Endodermal cell (in vitro differentiated cells): ENCODE data around the gene PLAAT3. TPM values are rescaled to one million over a fixed set of nuclear protein-coding genes. Genes with fewer than 3 reads are reported as not detected.
A peak's percentile ranks its signal among the peaks of the same experiment; 100 is the strongest.

ENCODE experiments used
- DNase-seq: peaks from one replicate; pipeline ENCODE4 v3.0.0-alpha.2; 2017
- H3K27ac ChIP-seq: 2 replicates; pipeline ENCODE4 v1.5.1; 2013; ENCODE audit warnings: mild to moderate bottlenecking, low read depth, low read length, moderate library complexity
- H3K27me3 ChIP-seq: 2 replicates; pipeline ENCODE4 v1.6.1; 2013; ENCODE audit warnings: mild to moderate bottlenecking, low read length, moderate library complexity; ENCODE audit not compliant: insufficient read depth, control insufficient read depth, poor library complexity, severe bottlenecking
- H3K36me3 ChIP-seq: 2 replicates; pipeline ENCODE4 v1.7.0; 2013; ENCODE audit warnings: mild to moderate bottlenecking, low read length, moderate library complexity; ENCODE audit not compliant: control insufficient read depth, insufficient read depth
- H3K4me1 ChIP-seq: one replicate; pipeline ENCODE4 v1.7.0; 2013; ENCODE audit warnings: low read length; ENCODE audit not compliant: control insufficient read depth, insufficient read depth
- H3K4me3 ChIP-seq: 2 replicates; pipeline ENCODE4 v1.5.1; 2013; ENCODE audit warnings: mild to moderate bottlenecking, low read length, moderate library complexity
- H3K9ac ChIP-seq: 2 replicates; pipeline ENCODE4 v1.6.1; 2013; ENCODE audit warnings: mild to moderate bottlenecking, low read length, moderate library complexity; ENCODE audit not compliant: poor library complexity, severe bottlenecking; ENCODE audit errors: extremely low read depth
- H3K9me3 ChIP-seq: 2 replicates; pipeline ENCODE4 v1.6.1; 2013; ENCODE audit warnings: mild to moderate bottlenecking, low read length, moderate library complexity; ENCODE audit not compliant: control insufficient read depth
- H3K27ac Mint-ChIP-seq: 2 replicates; pipeline ENCODE4 v1.8.0; 2020; ENCODE audit warnings: mixed read lengths
- H3K27me3 Mint-ChIP-seq: 2 replicates; pipeline ENCODE4 v1.8.0; 2021; ENCODE audit warnings: mild to moderate bottlenecking, mixed read lengths; ENCODE audit not compliant: insufficient read depth
- H3K36me3 Mint-ChIP-seq: 2 replicates; pipeline ENCODE4 v1.8.0; 2020; ENCODE audit warnings: low read depth, mixed read lengths
- H3K4me1 Mint-ChIP-seq: 2 replicates; pipeline ENCODE4 v1.8.0; 2020; ENCODE audit warnings: mixed read lengths
- H3K4me3 Mint-ChIP-seq: 2 replicates; pipeline ENCODE4 v1.8.0; 2020; ENCODE audit warnings: mild to moderate bottlenecking, moderate library complexity, mixed read lengths
- H3K9me3 Mint-ChIP-seq: 2 replicates; pipeline ENCODE4 v1.8.0; 2020; ENCODE audit warnings: mild to moderate bottlenecking, mixed read lengths
- CTCF ChIP-seq: fragments of 200-600 bp; sonication (generic); conservative IDR thresholded peaks from 2 replicates; pipeline ENCODE4 v1.5.0; 2021; ENCODE audit warnings: antibody characterized with exemption, mild to moderate bottlenecking
- WGBS, 2 experiments: methylation state at CpG; one replicate each; pipeline versions ENCODE4 v1.1.5 to v1.1.7; 2013; ENCODE audit warnings: missing lambda C conversion rate in 2 of 2, mixed read lengths in 1 of 2; ENCODE audit not compliant: insufficient coverage in 1 of 2, insufficient read length in 1 of 2; 5-methylcytosine and 5-hydroxymethylcytosine counted together
- total RNA-seq, 2 donors: library from RNA; stranded (reverse); fragmentation: NEBNext Ultra II Directional in 1 of 2; extraction: Animal tissue kit (Norgen Biotek cat#: 25700) in 1 of 2; gene quantifications; 2 replicates in 1 of 2; 3 replicates in 1 of 2; pipeline ENCODE4 v1.2.1, GENCODE V29; 2021

The PLAAT3 gene
- total RNA-seq, 2 donors from 2014 or later = 33.5 to 45.9 TPM

DNA sequence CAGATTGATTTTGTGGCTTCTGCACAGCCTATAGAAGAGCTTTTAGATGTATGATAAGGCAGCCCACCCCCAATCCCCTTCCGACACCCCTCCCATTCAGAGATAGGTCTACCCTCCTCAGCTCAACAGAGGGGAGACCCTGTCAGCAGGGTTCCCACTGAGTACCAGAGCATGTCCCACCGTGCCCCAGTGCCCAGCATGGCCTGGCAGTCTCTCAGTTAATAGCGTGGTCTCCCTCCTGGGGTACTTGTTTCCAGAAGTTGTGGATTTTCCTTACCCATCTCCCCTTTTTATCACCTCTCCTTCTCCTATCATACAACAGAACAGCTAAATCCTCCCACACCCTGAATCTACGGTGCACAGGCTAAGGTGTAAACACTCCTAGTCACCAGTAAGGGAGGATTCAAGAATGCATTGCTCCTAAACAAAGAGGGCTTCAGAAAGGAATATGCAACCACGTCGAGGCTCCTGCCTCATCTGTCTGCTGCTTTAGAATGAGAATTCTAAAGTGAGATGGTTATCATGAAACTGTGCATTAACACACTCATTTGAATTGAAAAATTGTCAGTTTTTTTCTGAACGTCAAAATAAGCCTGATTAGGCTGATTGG is 57.7 kb downstream of the PLAAT3 start:
- no peaks in the 10 kb centered on the region for H3K27me3 ChIP-seq
- no peaks in the 10 kb centered on the region for H3K27me3 Mint-ChIP-seq
- H3K27ac ChIP-seq = no peak overlapping the region
- H3K36me3 ChIP-seq = no peaks in the 10 kb centered on the region
- no peak for DNase-seq
- H3K9ac ChIP-seq = no peak overlapping the region
- H3K4me3 ChIP-seq = no peak overlapping the region
- WGBS, 2 experiments = 69 to 81% methylated on average over 6 to 7 of the region's 7 CpGs
- peaks cover 22% of the 10 kb centered on the region for H3K4me1 Mint-ChIP-seq
- no peaks in the 10 kb centered on the region for H3K4me1 ChIP-seq
- no peaks in the 10 kb centered on the region for H3K36me3 Mint-ChIP-seq
- TF ChIP-seq CTCF = no peak
- H3K9me3 Mint-ChIP-seq = no peaks in the 10 kb centered on the region
- H3K9me3 ChIP-seq = no peaks in the 10 kb centered on the region
- H3K4me3 Mint-ChIP-seq = no peak overlapping the region
- H3K27ac Mint-ChIP-seq = no peak overlapping the region

GRCh38 chr11:63554877-63555223 is 59.4 kb downstream of the PLAAT3 start:
- no peak for TF ChIP-seq CTCF
- Mint-ChIP-seq H3K27ac (no peak overlapping the region), H3K4me1 (peaks cover 22% of the 10 kb centered on the region), H3K36me3 (no peaks in the 10 kb centered on the region), H3K9me3 (peaks cover 4% of the 10 kb centered on the region), H3K27me3 (no peaks in the 10 kb centered on the region), H3K4me3 (no peak overlapping the region)
- Histone ChIP-seq H3K4me3 (no peak overlapping the region), H3K27me3 (no peaks in the 10 kb centered on the region), H3K9me3 (no peaks in the 10 kb centered on the region), H3K4me1 (no peaks in the 10 kb centered on the region), H3K27ac (peak overlapping the region; percentile 38), H3K9ac (no peak overlapping the region), H3K36me3 (no peaks in the 10 kb centered on the region)
- WGBS, 2 experiments = 36 to 83% methylated on average over 2 to 4 of the region's 4 CpGs
- DNase-seq = no peak

DNA sequence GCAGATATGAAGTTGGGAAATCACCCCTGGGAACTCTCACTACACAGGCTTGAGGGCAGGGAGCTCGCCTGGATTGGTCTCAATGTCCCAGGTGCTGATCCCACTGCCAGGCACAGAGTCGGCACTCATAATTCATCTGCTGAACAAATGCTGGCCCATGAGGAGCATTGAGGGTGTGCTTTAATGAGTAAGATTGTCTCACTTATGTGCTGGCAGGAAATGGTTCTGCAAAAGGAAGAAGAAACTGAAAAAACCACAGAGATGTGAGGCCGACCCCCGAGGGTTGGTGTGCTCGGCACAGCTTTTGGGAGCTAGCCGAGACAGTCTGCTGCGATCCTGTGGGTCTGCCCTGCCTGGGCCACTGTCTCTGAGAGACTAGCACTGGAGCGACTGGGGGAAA is 60.5 kb downstream of the PLAAT3 start:
- Mint-ChIP-seq H3K4me3 (no peak overlapping the region), H3K4me1 (peaks cover 22% of the 10 kb centered on the region), H3K9me3 (peaks cover 11% of the 10 kb centered on the region), H3K36me3 (peaks cover 3% of the 10 kb centered on the region), H3K27me3 (no peaks in the 10 kb centered on the region), H3K27ac (no peak overlapping the region)
- 92% methylated on average over 8 of the region's 8 CpGs; no CpG with 5 or more reads in 1 of the 2 experiments for whole genome bisulfite sequencing, 2 experiments
- Histone ChIP-seq H3K9ac (no peak overlapping the region), H3K27ac (no peak overlapping the region), H3K4me3 (no peak overlapping the region), H3K4me1 (no peaks in the 10 kb centered on the region), H3K9me3 (no peaks in the 10 kb centered on the region), H3K27me3 (no peaks in the 10 kb centered on the region), H3K36me3 (no peaks in the 10 kb centered on the region)
- no peak for TF ChIP-seq CTCF
- no peak for DNase-seq
